Measurements from ENCODE around the gene LRMDA. TPM values are rescaled to one million over a fixed set of nuclear protein-coding genes. Genes with fewer than 3 reads are reported as not detected.
A peak's percentile ranks its signal among the peaks of the same experiment; 100 is the strongest.

The LRMDA gene
- total RNA-seq, 1 experiment from 2014 or later, result not detected

DNA sequence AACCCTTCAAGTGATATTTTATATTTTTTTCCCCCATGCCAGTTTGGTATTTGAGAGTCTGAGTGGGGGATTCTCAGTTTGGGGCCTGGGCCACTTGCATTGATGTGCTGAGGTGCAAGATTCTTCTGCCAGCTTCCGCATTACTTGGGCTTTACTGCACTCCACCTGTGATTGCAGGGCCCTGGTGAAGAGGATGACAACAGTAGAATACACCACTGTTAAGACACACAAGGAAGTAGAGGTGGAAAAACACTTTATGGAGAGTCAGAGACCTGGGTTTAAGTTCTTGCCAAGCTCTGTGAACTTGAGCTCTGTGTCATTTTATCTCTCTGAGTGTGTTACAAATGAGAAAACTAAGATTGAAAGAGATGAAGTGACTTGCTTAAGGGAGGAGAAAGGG lies 209.4 kb downstream of the LRMDA start:
- no peak for DNase-seq (ENCODE audit: low spot score)

GRCh38 chr10:75643405-75643804 lies 212.0 kb downstream of the LRMDA start:
- no peak for DNase-seq (ENCODE audit: low spot score)

DNA sequence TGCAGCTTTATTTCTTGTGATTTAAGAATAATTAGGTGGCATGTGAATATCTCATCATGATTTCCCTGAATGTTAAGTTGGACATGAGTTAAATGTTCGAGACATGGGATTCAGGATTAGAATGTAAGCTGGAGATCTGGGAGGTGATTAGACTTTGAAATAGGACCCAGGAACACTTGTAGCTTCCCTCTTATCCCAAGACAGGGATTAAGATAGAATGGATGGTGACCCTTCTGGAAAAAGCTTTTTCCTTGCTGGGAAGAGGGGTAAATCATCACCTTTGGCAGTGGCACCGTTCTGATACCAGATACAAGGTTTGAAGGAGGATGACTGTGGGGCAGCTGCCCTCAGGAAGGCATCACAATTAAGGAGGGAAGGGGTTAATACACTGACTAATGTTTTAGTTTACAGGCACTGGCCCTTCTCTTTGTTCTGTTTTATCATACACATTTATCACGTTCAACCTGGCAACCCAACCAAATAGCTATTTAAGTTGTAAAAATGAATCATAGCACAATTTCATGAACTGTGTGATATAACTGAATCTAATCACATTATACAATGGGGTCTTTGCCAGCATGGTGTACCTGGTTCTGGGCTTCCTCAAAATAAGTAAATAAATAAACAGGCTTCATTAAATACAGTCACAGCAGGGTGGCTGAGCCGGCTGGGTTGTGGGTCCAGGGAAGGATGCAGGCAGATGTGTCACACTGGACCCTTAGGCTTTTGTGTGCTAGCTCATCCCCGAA lies 212.7 kb downstream of the LRMDA start:
- DNase-seq (ENCODE audit: low spot score), result no peak

DNA sequence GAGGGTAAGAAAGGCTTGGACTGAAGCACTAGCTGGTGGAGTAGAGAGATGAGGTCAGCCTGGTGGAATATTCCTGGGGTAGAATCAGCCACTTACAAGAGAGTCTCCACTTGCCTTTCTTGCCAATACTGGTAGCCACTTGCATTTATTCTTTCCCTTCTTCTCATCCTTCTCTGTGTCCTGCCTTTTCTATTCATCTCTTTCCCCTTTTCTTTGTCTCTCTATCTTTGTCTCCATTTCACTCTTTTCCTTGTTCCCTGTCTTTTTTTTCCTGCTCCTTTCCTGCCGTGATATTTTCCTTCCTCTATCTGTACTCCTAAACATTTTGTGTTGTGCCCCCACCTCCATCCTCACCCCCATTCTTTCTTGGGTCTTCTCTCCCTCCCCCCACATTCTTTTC lies 214.3 kb downstream of the LRMDA start:
- no peak for DNase-seq (ENCODE audit: low spot score)

DNA sequence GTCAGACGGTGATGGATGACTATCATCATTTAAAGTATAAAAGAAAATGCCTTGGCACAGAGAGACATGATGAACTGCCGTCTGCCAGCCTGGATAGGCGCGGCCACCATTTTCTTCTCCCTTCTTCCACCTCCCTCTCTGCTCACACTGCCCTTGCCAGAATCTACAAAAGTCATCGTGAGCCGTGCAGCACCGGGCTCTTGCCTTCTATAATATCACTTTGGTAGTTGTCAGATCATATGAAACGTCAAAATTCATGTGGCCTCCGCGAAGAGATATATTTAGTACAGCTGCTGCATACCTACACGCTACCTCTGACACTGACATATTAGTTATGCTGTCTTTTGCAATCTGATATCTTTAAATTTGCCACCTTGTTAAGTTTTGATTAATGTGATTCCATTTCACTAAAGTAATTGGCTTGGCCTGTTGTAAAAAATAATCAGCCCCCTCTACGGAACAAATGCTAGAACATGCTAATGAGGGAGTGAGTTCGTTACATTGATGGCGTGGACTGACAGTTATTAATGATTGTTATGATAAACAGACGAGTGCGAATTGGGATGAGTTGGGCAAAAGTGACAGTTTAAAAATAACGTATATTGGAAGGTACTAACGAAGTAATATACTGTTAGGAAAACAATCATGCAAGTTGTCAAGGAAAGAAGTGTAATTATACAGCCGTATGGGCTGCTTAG lies 214.9 kb downstream of the LRMDA start:
- no peak for DNase-seq (ENCODE audit: low spot score)

DNA sequence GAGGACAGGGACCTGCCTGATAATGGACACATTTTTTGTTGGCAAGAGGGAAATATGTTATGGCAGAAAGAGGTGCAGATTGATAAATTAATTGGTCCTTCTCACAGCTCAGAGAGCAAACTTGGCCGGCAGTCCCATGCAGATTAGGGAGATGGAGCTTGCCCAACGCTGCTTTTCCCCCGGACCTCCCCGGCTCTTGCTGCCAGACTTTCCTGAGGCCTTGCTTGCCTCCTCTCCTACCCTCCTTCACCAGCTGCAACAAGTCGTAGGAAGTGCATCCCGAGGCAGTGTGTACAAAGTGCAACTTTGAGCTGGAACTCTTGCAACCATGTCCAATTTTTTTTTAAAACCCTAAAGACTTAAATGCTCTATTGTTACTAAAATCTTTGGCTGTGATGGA lies 215.5 kb downstream of the LRMDA start:
- no peak for DNase-seq (ENCODE audit: low spot score)

- DNase-seq (ENCODE audit: low spot score), result no peak
Observed at GRCh38 chr10:75647675-75648074, 216.3 kb downstream of the LRMDA start.

DNA sequence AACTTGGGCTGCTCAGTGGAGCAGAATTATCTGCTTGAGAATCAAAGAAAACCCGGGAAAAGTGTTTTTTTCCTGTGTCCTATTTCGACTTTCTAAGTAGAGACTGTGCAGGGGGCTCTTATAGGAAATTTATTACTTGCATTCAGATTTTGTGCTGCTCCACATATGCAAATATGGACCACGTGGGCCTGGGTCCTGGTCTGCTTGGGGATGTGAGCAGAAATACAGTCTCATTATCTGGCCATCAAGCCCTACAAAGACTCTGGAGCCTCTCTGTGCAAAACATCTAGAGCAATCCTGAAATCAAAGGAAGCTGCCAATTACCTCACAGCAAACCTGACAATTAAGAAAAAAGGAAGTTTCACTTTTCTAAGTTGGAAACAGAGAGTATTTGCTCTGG lies 216.9 kb downstream of the LRMDA start:
- DNase-seq (ENCODE audit: low spot score), result no peak

- no peak for DNase-seq (ENCODE audit: low spot score)
Observed at GRCh38 chr10:75648854-75649253, 217.4 kb downstream of the LRMDA start.

GRCh38 chr10:75649466-75649865 lies 218.0 kb downstream of the LRMDA start:
- DNase-seq (ENCODE audit: low spot score), result no peak

- DNase-seq (ENCODE audit: low spot score), result no peak
Observed at GRCh38 chr10:75650648-75651047, 219.2 kb downstream of the LRMDA start.

DNA sequence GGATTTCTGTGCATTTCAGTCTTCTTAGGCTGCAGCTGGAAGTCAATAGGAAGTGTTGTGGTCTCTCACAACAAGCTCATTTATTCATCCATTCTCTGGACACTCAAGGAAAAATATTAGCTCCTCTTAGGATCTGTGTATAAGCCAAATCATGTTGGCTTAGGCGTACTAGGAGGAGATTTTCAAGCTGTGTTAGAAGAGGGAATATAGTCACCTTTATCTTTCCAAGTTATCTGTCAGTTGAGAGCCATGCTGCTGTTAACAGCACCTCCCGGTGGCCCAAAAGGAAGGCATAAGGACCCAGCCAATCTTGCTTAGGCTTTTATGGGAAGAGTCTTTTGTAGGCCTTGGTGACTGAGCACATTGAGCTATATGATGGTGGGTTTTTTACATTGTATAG lies 220.0 kb downstream of the LRMDA start:
- DNase-seq (ENCODE audit: low spot score), result peak; percentile 33

DNA sequence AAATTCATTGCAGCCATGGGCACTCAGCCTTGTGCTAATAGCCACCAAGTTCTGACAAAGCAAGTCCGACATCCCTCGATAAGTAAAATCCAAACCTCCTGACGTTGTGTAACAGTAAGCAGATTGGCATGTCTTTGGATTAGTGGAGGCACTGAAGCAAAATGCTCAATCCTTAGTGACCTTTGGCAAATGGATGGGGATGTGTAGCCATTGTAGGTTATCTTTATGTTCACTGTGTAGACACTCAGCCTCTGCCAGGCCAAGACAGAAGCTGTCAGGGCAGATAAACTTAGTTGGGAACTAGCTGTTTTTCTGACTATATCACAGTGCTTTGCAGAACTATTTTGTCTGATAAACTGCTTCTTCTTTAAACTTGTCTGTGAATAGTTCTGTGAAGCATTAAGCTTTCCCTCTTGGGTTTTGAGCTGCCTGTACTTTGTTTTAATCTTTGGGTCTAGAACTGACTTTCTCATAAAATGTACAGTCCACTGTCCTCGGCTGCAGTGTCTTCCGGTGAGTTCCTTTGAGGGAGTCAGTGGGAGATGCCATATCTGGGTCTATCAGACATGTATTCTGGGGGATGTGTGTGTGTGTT lies 220.8 kb downstream of the LRMDA start:
- DNase-seq (ENCODE audit: low spot score), result no peak

DNA sequence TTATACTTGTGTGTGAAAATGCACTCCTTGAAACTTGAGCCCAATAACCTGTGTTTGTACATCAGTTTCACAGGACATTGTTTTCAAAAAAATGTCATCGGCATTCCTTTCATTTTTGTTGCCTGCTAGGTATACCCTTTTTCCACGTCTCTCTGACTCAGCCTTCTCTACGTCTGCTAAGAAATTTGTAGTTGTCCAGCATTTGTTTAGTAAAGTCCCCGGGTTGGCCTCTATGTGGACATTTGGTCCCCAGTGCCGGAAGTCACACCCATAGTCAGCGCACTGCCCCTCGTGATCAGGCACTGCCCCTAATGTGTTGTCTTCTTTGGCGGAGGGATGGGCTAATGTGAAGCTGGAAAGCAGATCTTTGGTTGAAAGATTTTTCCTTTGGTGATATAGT lies 222.3 kb downstream of the LRMDA start:
- no peak for DNase-seq (ENCODE audit: low spot score)

- no peak for DNase-seq (ENCODE audit: low spot score)
Observed at GRCh38 chr10:75654171-75654771, 222.8 kb downstream of the LRMDA start.

DNA sequence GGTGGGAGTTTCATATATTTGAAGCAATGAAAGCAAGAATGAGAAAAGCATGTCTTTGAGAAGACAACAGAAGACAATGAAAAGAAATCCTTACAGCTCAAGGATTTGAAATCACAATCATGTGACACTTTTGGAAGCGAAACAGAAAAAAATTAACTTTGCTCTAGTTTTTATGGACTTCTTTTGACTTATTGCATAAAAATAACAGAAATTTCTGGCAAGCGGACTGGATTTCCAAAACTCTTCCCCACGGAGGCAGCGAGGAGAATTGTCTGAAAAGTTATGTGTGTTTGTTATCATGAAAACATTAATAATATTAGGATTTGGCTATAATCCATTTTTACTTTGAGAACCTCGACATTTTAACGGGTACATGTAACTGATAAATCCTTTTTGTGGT lies 223.3 kb downstream of the LRMDA start:
- DNase-seq (ENCODE audit: low spot score), result no peak

- DNase-seq (ENCODE audit: low spot score), result no peak
Observed at GRCh38 chr10:75655791-75656451, 224.5 kb downstream of the LRMDA start.

DNA sequence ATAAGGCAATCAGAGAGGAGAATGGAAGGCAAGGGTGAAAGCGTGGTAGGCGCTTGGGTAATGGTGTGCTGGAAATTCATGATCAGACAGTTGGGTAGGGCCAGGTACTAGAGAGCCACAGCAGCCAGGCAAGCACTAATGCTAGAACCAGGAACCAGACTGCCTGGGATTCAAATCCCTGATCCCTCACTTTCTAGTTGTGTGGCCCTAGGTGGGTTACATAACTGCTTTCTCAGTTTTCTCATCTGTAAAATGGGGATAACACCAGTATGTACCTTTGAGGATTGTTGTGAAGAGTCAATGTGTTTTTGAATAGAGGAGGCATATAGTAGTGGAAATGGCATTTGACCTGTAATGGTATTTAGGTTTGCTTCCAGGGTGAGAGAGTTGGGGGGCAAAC lies 225.9 kb downstream of the LRMDA start:
- no peak for DNase-seq (ENCODE audit: low spot score)

GRCh38 chr10:75658036-75658435 lies 226.6 kb downstream of the LRMDA start:
- no peak for DNase-seq (ENCODE audit: low spot score)

DNA sequence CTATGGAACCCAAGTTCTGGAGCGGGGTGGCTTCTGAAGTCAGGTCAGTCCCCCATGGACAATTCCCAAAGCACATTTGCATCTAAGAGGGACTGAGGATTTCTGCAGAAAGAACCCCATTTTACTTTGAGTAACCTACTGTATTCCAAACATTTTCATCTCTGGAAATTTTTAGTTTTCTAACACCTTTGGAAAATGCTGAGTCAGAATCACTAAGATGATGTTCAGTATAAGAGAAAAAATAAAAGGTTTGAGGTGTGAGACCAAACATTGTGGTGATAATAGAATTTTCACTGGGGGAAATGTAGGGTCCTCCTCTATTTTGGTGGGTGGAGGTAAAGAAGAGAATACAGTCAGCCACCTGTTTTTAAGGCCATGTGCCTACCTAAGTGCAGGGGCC lies 227.1 kb downstream of the LRMDA start:
- no peak for DNase-seq (ENCODE audit: low spot score)

DNA sequence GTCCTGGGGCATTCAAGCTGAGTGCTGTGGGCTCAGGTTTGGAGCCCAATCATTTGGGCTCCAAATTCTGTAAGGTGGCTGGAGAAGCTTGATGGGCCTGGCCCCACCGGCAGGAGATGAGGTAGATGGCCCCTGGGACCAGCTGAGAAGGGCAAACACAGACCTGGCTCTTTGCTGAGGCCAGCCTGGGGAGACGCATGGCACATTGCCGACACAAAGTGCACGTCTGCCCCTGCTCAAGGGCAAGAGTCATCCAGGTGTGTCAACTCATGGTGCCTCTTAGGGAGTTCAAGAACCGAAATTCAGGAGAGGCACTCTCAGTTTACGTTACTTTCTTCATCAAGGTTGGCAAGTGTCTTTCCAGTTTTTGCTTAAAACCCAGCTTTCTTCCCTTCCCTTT lies 227.5 kb downstream of the LRMDA start:
- DNase-seq (ENCODE audit: low spot score), result no peak

DNA sequence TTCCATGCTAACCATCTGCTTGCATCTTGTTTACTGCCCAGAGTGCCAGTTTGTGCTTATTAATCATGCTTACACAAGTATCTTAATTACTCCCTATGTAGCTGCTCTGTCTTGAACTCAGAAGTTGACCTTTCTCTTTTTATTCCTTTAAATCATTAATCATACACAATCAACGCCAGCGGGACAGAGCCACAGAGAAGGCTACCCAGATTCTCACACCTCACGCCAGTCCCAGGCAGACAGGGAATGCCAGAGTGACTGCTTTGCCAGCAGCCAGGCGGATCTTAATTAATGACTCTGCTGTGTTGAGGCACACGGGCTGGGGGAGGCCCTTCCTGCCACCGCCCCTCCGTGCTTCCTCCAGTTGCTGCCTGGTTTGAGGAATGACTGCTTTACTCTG lies 229.4 kb downstream of the LRMDA start:
- DNase-seq (ENCODE audit: low spot score), result no peak

Data from HT-29 (cell line).